MM.1S (cell line): Measurements from ENCODE around the gene PTPRG.

ENCODE experiments used
- DNase-seq: peaks from one replicate; pipeline ENCODE4 v3.0.0-alpha.2; 2015
- H2AFZ ChIP-seq: fragments of 300-600 bp; sonication (generic); 2 replicates; pipeline ENCODE4 v1.6.0; 2016; ENCODE audit warnings: antibody characterized with exemption, low read length
- H3F3A ChIP-seq: fragments of 300-600 bp; sonication (generic); 2 replicates; pipeline ENCODE4 v1.6.1; 2016; ENCODE audit warnings: mild to moderate bottlenecking, antibody characterized with exemption, low read length, moderate library complexity, mixed read lengths; ENCODE audit not compliant: insufficient read depth
- H3K27ac ChIP-seq: fragments of 300-600 bp; sonication (generic); 2 replicates; pipeline ENCODE4 v1.5.1; 2016; ENCODE audit warnings: mild to moderate bottlenecking, low read length
- H3K27me3 ChIP-seq: fragments of 300-600 bp; sonication (generic); replicated peaks from 2 replicates; pipeline ENCODE4 v1.6.0; 2016; ENCODE audit warnings: low read length; ENCODE audit not compliant: insufficient read depth
- H3K36me3 ChIP-seq: fragments of 300-600 bp; sonication (generic); replicated peaks from 2 replicates; pipeline ENCODE4 v1.6.1; 2016; ENCODE audit warnings: mild to moderate bottlenecking, low read length, mixed read lengths; ENCODE audit not compliant: insufficient read depth
- H3K4me1 ChIP-seq: fragments of 300-600 bp; sonication (generic); 2 replicates; pipeline ENCODE4 v1.6.1; 2016; ENCODE audit warnings: low read length, mixed read lengths
- H3K4me2 ChIP-seq: fragments of 300-600 bp; sonication (generic); 2 replicates; pipeline ENCODE4 v1.6.0; 2016; ENCODE audit warnings: low read depth, low read length
- H3K4me3 ChIP-seq: fragments of 300-600 bp; sonication (generic); 2 replicates; pipeline ENCODE4 v1.5.1; 2016; ENCODE audit warnings: low read length, mixed read lengths
- H3K79me2 ChIP-seq: fragments of 300-600 bp; sonication (generic); 2 replicates; pipeline ENCODE4 v1.6.1; 2016; ENCODE audit warnings: mixed run types, low read length, mixed read lengths
- H3K9ac ChIP-seq: fragments of 300-600 bp; sonication (generic); 2 replicates; pipeline ENCODE4 v1.6.1; 2016; ENCODE audit warnings: low read length, mixed read lengths
- H3K9me2 ChIP-seq: fragments of 300-600 bp; sonication (generic); replicated peaks from 2 replicates; pipeline ENCODE4 v1.6.1; 2016; ENCODE audit warnings: mild to moderate bottlenecking, low read length, mixed read lengths; ENCODE audit not compliant: insufficient read depth
- H3K9me3 ChIP-seq: fragments of 300-600 bp; sonication (generic); replicated peaks from 2 replicates; pipeline ENCODE4 v1.6.1; 2016; ENCODE audit warnings: mild to moderate bottlenecking, low read length, mixed read lengths; ENCODE audit not compliant: insufficient read depth
- H4K20me1 ChIP-seq: fragments of 300-600 bp; sonication (generic); 2 replicates; pipeline ENCODE4 v1.6.1; 2016; ENCODE audit warnings: mild to moderate bottlenecking, low read length, moderate library complexity, mixed read lengths; ENCODE audit not compliant: insufficient read depth
- EZH2 ChIP-seq: fragments of 300-600 bp; sonication (generic); optimal IDR thresholded peaks from 2 replicates; pipeline ENCODE3; 2017; ENCODE audit warnings: low read depth, mild to moderate bottlenecking, antibody characterized with exemption, low read length, mixed read lengths
- EZH2phosphoT487 ChIP-seq: fragments of 300-600 bp; sonication (generic); IDR thresholded peaks from 2 replicates; pipeline ENCODE4 v1.6.1; 2018; ENCODE audit warnings: antibody characterized with exemption, low read length
- TF ChIP-seq, protein P1 (sequence below): fragments of 300-600 bp; sonication (generic); IDR thresholded peaks from 2 replicates; pipeline ENCODE4 v1.5.1; 2016; ENCODE audit warnings: antibody characterized with exemption, low read length, mixed read lengths

PTPRG gene

DNA sequence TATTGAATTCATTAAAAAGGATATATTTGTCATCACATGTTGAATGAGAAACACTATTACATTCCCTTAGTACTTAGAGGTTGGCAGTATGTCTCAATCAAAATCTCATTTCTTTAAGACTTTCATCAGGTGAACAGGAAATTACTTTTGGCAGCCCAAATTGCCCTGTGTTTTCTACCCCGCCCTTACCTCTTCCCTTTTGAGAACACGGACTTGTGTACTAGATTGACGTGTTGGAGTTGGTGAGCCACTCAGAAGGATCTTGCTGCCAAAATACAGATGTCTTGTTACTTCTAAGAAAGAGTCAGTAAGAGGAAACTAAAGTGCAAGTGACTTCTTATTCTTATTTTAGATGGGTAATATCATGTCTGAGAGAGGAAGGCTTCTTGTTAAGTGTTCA lies 425.1 kb downstream of the PTPRG start:
- Histone ChIP-seq H3K9ac (no peak overlapping the region), H3K4me3 (no peak overlapping the region), H4K20me1 (no peaks in the 10 kb centered on the region), H3K27me3 (no peaks in the 10 kb centered on the region), H3K9me3 (no peaks in the 10 kb centered on the region), H3K36me3 (no peaks in the 10 kb centered on the region), H3K9me2 (no peaks in the 10 kb centered on the region), H3K79me2 (no peaks in the 10 kb centered on the region), H3F3A (no peaks in the 10 kb centered on the region), H3K4me1 (no peaks in the 10 kb centered on the region), H2AFZ (no peak overlapping the region), H3K27ac (no peak overlapping the region), H3K4me2 (no peak overlapping the region)
- TF ChIP-seq, protein P1, sequence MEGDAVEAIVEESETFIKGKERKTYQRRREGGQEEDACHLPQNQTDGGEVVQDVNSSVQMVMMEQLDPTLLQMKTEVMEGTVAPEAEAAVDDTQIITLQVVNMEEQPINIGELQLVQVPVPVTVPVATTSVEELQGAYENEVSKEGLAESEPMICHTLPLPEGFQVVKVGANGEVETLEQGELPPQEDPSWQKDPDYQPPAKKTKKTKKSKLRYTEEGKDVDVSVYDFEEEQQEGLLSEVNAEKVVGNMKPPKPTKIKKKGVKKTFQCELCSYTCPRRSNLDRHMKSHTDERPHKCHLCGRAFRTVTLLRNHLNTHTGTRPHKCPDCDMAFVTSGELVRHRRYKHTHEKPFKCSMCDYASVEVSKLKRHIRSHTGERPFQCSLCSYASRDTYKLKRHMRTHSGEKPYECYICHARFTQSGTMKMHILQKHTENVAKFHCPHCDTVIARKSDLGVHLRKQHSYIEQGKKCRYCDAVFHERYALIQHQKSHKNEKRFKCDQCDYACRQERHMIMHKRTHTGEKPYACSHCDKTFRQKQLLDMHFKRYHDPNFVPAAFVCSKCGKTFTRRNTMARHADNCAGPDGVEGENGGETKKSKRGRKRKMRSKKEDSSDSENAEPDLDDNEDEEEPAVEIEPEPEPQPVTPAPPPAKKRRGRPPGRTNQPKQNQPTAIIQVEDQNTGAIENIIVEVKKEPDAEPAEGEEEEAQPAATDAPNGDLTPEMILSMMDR = no peak
- TF ChIP-seq EZH2 = no peak
- no peak for TF ChIP-seq EZH2phosphoT487
- DNase-seq = no peak

DNA sequence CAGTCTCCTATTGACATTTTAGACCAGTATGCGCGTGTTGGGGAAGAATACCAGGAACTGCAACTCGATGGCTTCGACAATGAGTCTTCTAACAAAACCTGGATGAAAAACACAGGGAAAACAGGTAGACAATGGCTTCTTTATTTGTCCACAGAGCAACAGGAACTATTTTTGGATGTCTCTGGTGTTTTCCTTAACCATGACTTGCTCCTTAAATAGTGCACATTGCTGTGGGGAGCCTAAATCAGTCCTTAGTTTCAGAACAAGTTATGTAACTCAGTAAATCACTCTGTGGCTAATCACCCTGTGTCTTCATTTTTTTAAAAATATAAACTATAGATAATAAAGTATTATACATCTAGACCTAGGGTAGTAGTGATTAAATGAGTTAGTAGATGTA lies 428.3 kb downstream of the PTPRG start:
- Histone ChIP-seq H3K9ac (no peak overlapping the region), H3K36me3 (no peaks in the 10 kb centered on the region), H3K27ac (no peak overlapping the region), H3K79me2 (no peaks in the 10 kb centered on the region), H2AFZ (no peak overlapping the region), H3K9me3 (no peaks in the 10 kb centered on the region), H3K9me2 (no peaks in the 10 kb centered on the region), H3K4me3 (no peak overlapping the region), H3K4me2 (no peak overlapping the region), H4K20me1 (no peaks in the 10 kb centered on the region), H3F3A (no peaks in the 10 kb centered on the region), H3K27me3 (no peaks in the 10 kb centered on the region), H3K4me1 (no peaks in the 10 kb centered on the region)
- DNase-seq = no peak
- TF ChIP-seq EZH2phosphoT487 (no peak), EZH2 (no peak)
- TF ChIP-seq, protein P1 = no peak

DNA sequence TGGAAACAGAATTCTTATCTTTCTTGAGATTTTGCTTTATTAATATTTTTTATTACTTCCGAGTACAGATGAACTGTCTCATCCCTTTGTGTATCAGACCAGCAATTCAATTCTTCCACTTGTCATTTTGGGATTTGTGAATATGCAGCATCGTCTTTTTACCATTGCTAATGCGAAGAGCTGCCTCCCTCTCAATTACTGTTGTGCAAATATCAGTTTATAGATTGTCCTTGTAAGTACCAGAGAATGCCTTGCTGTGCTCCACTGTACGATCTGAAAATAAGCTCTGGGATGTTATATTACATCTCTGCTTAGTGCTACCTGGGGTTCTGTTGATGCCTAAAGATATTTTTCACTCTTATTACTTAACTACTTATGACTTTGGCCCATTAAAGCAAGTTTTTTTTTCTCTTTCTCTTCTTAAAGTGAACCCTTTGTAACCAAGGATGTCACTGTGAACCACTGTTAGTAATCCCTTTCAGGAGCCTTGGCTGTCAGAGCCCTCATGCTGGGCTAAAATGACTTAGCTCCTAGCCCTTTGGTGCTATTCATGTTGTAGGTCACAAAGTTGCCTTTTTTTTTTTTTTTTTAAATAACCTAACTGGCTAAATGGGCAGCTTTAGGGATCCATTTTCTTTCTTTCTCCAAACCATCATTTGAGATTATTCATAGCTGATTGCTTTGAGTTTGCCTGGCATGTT lies 429.1 kb downstream of the PTPRG start:
- Histone ChIP-seq H3K79me2 (no peaks in the 10 kb centered on the region), H2AFZ (no peak overlapping the region), H3K9me2 (no peaks in the 10 kb centered on the region), H3K27me3 (no peaks in the 10 kb centered on the region), H4K20me1 (no peaks in the 10 kb centered on the region), H3F3A (no peaks in the 10 kb centered on the region), H3K36me3 (no peaks in the 10 kb centered on the region), H3K4me1 (no peaks in the 10 kb centered on the region), H3K4me2 (no peak overlapping the region), H3K9me3 (no peaks in the 10 kb centered on the region), H3K27ac (no peak overlapping the region), H3K4me3 (no peak overlapping the region), H3K9ac (no peak overlapping the region)
- DNase-seq = no peak
- TF ChIP-seq EZH2phosphoT487 (no peak), EZH2 (no peak)
- TF ChIP-seq, protein P1 = no peak
